ENCODE data around the gene BRINP3. TPM values are rescaled to one million over a fixed set of nuclear protein-coding genes. Genes with fewer than 3 reads are reported as not detected.

BRINP3 gene
- total and polyA plus RNA-seq, 2 of the 13 experiments (the other 11 are each of a cell fraction or from before 2014, with no cell fraction given) = not detected

- Histone ChIP-seq H3K4me2 (ENCODE audit: low read depth, low read length) (0 out of 2 replicates have a peak overlapping the region, but pooled peaks have one; percentile 7), H3K9ac (ENCODE audit: insufficient read depth, low read depth, low read length) (no peak overlapping the region), H3K27ac (ENCODE audit: extremely low read length, insufficient read depth, low read length) (no peak overlapping the region), H3K36me3 (replicated peaks in 1 of 2; ENCODE audit: control insufficient read depth in 1 of 2, insufficient read depth in 2 of 2, low read length in 2 of 2) (no peaks in the 10 kb centered on the region), H3K27me3 (ENCODE audit: control insufficient read depth in 1 of 2, insufficient read depth in 2 of 2, low read length in 2 of 2) (peaks cover 0 to 37% of the 10 kb centered on the region in 2 experiments; a peak in 2 of 5 replicates), H3K4me1 (ENCODE audit: insufficient read depth, low read length) (no peaks in the 10 kb centered on the region), H2AFZ (ENCODE audit: low read length) (no peak overlapping the region), H3K9me3 (ENCODE audit: low read length) (no peaks in the 10 kb centered on the region), H3K4me3 (replicated peaks in 1 of 3; ENCODE audit: insufficient read depth in 1 of 3, low read depth in 2 of 3, low read length in 3 of 3) (no peak overlapping the region), H4K20me1 (ENCODE audit: insufficient read depth, low read length) (no peaks in the 10 kb centered on the region), H3K79me2 (ENCODE audit: insufficient read depth, low read length) (no peaks in the 10 kb centered on the region)
- ChIA-PET POLR2A (no interaction called here), CTCF (ENCODE audit: low intra/inter-chr PET ratio, low total read pairs) (no interaction called here)
- no TSS peak for BruUV-seq (replicated peaks)
- in situ Hi-C loops (cut with HindIII; ENCODE audit: extremely low pct_ligation_motif_present, low pct_unique_long_range_greater_than_20kb) (no loop called here), intact Hi-C loops (cut with micrococcal nuclease; ENCODE audit: unreplicated experiment) (loop anchor here (2.0 kb wide), 1 partner anchor 33 kb away; no protein-coding TSS in a partner anchor)
- DNase-seq (ENCODE audit: low spot score) (no peak), ATAC-seq (peak; percentile 49), FAIRE-seq (no peak)
- 14% methylated on average over 19 of the region's 27 CpGs for WGBS (ENCODE audit: low lambda C conversion rate)
- TF ChIP-seq PRPF4 (IDR thresholded peaks at IDR 0.05; ENCODE audit: low read depth, low read length, poor library complexity, severe bottlenecking) (no peak), GZF1 (CRISPR knock-in tag; IDR thresholded peaks at IDR 0.05) (no peak), CEBPB (IDR thresholded peaks at IDR 0.05; ENCODE audit: borderline replicate concordance, low read depth, low read length) (0 out of 2 replicates have a peak, but pooled peaks have one; percentile 35)
Observed at GRCh38 chr1:190475421-190476141, 2.1 kb downstream of the BRINP3 start.

- no peak for DNase-seq (ENCODE audit: low spot score)
- no peak for TF ChIP-seq MYC (CRISPR knock-in tag; IDR thresholded peaks at IDR 0.05; ENCODE audit: borderline replicate concordance)
- no peak for TF ChIP-seq SRF (IDR thresholded peaks at IDR 0.05; ENCODE audit: low read depth, low read length)
- TF ChIP-seq ZNF253 (CRISPR knock-in tag; IDR thresholded peaks at IDR 0.05; ENCODE audit: borderline replicate concordance) = no peak
- TF ChIP-seq KMT2B (CRISPR knock-in tag; IDR thresholded peaks at IDR 0.05) = no peak
- TF ChIP-seq TOE1 (CRISPR knock-in tag; IDR thresholded peaks at IDR 0.05) = no peak
- TF ChIP-seq DRAP1 (CRISPR knock-in tag; IDR thresholded peaks at IDR 0.05) = no peak
- no peak for TF ChIP-seq FOXA3 (CRISPR knock-in tag; IDR thresholded peaks at IDR 0.05)
- TF ChIP-seq HMGA1 (CRISPR knock-in tag; conservative IDR thresholded peaks at IDR 0.05) = no peak
- TF ChIP-seq USF2 (IDR thresholded peaks at IDR 0.05; ENCODE audit: low read depth, low read length) = no peak
- TF ChIP-seq USF2 (CRISPR knock-in tag; IDR thresholded peaks at IDR 0.05; ENCODE audit: borderline replicate concordance) = no peak
- TF ChIP-seq EP300 (IDR thresholded peaks at IDR 0.05; ENCODE audit: low read depth in 2 of 2, low read length in 2 of 2) = no peak
- TF ChIP-seq EP300 (CRISPR knock-in tag; IDR thresholded peaks at IDR 0.05; ENCODE audit: borderline replicate concordance) = no peak
Observed at GRCh38 chr1:190474650-190475211, 2.9 kb downstream of the BRINP3 start.

More at GRCh38 chr1:190474650-190475211, 2.9 kb downstream of the BRINP3 start:
- ChIA-PET POLR2A (no interaction called here), CTCF (ENCODE audit: low intra/inter-chr PET ratio, low total read pairs) (no interaction called here)
- H4K20me1 ChIP-seq (ENCODE audit: insufficient read depth, low read length) = no peaks in the 10 kb centered on the region
- H3K27me3 ChIP-seq (ENCODE audit: control insufficient read depth in 1 of 2, insufficient read depth in 2 of 2, low read length in 2 of 2) = peaks cover 0 to 37% of the 10 kb centered on the region in 2 experiments; a peak in 2 of 5 replicates
- WGBS (ENCODE audit: low lambda C conversion rate) = 23% methylated on average over 13 of the region's 13 CpGs
- no peaks in the 10 kb centered on the region for H3K36me3 ChIP-seq (replicated peaks in 1 of 2; ENCODE audit: control insufficient read depth in 1 of 2, insufficient read depth in 2 of 2, low read length in 2 of 2)
- in situ Hi-C loops (cut with HindIII; ENCODE audit: extremely low pct_ligation_motif_present, low pct_unique_long_range_greater_than_20kb) (no loop called here), intact Hi-C loops (cut with micrococcal nuclease; ENCODE audit: unreplicated experiment) (loop anchor here (2.0 kb wide), 1 partner anchor 34 kb away; no protein-coding TSS in a partner anchor)
- no peak overlapping the region; the same call in 1 of the 2 replicates for H3K4me2 ChIP-seq (ENCODE audit: low read depth, low read length)
- H3K27ac ChIP-seq (ENCODE audit: extremely low read length, insufficient read depth, low read length) = no peak overlapping the region
- H2AFZ ChIP-seq (ENCODE audit: low read length) = no peak overlapping the region
- H3K79me2 ChIP-seq (ENCODE audit: insufficient read depth, low read length) = no peaks in the 10 kb centered on the region
- no TSS peak for BruUV-seq (replicated peaks)
- no peaks in the 10 kb centered on the region for H3K4me1 ChIP-seq (ENCODE audit: insufficient read depth, low read length)
- no peak overlapping the region for H3K9ac ChIP-seq (ENCODE audit: insufficient read depth, low read depth, low read length)
- H3K9me3 ChIP-seq (ENCODE audit: low read length) = no peaks in the 10 kb centered on the region
- H3K4me3 ChIP-seq (replicated peaks in 1 of 3; ENCODE audit: insufficient read depth in 1 of 3, low read depth in 2 of 3, low read length in 3 of 3) = no peak overlapping the region
- FAIRE-seq (no peak), ATAC-seq (no peak)
